ENCODE measurements around the gene DOCK11.

- peak; percentile 53 for TF ChIP-seq POLR2AphosphoS5 (IDR thresholded peaks at IDR 0.05)
- TF ChIP-seq CTCF (IDR thresholded peaks at IDR 0.05) = peak in 1 of 4 experiments; percentile 24
- no peak for TF ChIP-seq EP300 (IDR thresholded peaks at IDR 0.05)
- peak; percentile 54 to 65 for TF ChIP-seq POLR2A (IDR thresholded peaks at IDR 0.05)
These were observed at the start of gene DOCK11 for GRCh38 chrX:118495061-118495921.
